ENCODE measurements around the gene ACAP2.
"Not testable (repeated sequence)": the region's sequence is repeated elsewhere in the genome, so short reads cannot be mapped to it uniquely, and the experiment has no call there.

ACAP2 gene

DNA sequence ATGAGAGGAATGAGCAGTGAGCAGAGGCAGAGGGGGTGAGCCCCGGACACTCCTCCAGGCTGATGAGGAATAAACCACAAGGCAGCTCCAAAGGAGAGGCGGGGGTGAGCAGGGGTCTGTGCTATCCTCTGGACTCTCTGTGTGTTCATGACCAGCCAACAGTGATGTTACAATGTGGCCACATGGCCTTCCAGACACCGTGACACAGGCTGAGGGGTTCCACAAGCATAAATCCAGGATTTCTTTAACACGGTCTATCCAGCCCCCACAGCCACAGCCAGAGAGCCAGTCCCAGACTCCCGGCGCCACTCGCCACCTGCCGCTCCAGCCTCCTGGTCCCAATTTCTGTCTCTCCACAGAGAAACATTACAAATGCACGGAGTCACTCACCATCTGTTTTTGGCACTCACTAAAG, 196.2 kb downstream of the ACAP2 start:
- DNase-seq (ENCODE audit: low spot score) = no peak

- DNase-seq (ENCODE audit: low spot score) = no peak
These were observed 197.3 kb downstream of the ACAP2 start for GRCh38 chr3:195245531-195245951.

- no peak for DNase-seq (ENCODE audit: low spot score)
These were observed 201.0 kb downstream of the ACAP2 start for GRCh38 chr3:195241592-195242355.

- no peak for DNase-seq (ENCODE audit: low spot score)
These were observed 201.9 kb downstream of the ACAP2 start for GRCh38 chr3:195240939-195241338.

DNA sequence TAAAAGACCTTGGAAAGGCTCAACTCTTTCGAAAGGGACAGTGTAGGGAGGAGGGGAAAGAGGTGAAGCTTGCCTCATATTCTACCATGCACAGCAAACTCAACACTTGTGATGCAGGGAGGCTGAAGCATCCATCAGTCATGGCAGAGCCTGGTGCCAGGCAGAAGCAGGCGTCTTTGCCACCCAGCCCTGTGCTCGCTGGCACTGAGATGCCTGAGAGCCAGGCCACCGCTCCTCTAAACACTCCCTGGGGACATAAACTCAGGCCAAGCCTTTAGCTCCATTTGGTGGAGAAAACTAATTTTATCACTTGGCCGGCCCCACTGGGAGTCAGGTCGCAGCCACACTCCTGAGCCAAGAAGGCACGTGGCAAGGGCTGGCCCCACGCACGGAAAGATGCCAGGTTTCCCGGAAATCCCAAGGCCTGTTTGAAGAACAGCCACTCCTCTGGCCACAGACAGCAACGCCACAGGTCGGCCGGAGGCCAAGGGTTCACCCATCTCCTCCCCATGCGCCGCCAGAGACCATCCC, 202.6 kb downstream of the ACAP2 start:
- no peak for DNase-seq (ENCODE audit: low spot score)

DNA sequence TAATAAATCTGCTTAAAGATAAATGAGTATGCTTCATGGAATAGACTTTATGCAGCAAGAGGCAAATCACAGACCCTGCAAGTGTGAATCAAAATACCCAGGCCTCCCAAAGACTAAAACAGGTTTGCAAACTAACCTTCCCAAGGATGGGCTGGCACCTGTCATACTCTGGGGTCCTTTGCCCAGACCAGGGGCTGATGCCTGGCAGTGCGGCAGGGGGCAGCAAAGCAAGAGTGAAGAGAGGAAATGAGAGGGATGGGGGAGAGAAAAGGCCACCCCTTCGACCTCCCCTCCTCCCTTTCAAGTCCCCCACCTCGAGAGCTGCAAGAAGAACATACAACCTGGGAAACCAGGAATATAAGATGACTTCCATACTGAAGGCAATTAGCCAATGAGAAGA, 203.7 kb downstream of the ACAP2 start:
- DNase-seq (ENCODE audit: low spot score) = no peak

- no peak for DNase-seq (ENCODE audit: low spot score)
These were observed 204.2 kb downstream of the ACAP2 start for GRCh38 chr3:195238586-195239118.

- DNase-seq (ENCODE audit: low spot score) = no peak
These were observed 204.7 kb downstream of the ACAP2 start for GRCh38 chr3:195238081-195238571.

GRCh38 chr3:195236801-195237570, 205.8 kb downstream of the ACAP2 start:
- DNase-seq (ENCODE audit: low spot score) = no peak

DNA sequence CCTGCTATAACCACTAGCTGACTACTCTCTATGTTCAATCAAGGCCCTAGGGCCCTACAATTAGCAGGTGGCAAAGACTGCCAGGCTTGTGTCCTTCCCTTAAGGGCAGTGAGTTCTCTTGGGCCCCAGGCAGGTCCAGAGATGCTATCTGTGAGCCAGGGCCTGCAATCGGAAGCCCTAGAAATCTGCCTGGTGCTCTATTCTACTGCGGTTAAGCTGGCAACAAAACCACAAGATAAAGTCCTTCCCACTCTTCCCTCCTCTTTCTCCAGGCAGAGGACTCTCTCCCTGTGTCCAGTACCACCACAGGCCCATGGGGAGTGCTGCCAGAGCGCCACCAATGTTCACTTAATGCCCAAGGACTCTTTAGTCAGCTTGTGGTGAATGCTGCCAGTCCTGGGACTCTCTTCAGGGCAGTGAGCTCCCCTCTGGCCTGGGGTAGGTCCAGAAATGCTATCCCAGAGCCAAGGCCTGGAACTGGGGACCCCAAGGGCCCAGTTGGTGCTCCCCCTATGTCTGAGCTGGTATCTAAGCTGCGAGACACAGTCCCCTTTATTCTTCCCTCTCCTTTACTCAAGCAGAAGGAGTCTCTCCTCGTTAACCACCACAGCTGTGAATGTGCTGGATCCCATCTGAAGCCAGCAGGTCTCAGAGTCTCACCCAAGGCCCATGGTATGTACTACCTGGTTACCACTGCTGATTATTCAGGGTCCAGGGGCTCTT, 206.6 kb downstream of the ACAP2 start:
- no peak for DNase-seq (ENCODE audit: low spot score)

DNA sequence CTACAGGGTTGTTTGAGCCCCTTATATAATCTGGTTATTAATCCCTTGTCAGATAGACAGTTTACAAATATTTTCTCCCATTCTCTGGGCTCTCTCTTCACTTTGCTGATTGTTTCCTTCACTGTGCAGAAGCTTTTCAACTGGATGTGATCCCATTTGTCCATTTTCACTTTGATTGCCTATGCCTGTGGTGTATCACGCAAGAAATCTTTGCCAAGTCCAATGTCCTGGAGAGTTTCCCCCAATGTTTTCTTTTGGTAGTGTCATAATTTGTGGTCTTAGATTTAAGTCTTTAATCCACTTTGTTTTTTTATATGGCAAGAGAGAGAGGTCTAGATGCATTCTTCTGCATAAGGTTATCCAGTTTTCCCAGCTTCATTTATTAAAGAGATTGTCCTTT, 212.6 kb downstream of the ACAP2 start:
- no peak for DNase-seq (ENCODE audit: low spot score)

DNA sequence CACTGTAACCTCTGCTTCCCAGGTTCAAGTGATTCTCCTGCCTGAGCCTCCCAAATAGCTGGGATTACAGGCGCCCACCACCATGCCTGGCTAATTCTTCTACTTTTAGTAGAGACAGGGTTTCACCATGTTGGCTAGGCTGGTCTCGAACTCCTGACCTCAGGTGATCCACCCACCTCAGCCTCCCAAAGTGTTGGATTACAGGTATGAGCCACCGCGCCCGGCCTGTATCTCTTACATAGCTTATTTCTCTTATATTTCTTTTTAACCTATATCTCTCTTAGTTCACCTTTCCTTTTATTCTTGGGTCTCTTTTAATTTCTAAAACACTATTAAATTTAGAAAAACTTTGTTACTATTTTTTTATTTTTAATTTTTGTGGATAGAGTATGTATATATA, 213.9 kb downstream of the ACAP2 start:
- not testable (repeated sequence) for DNase-seq (ENCODE audit: low spot score)

DNA sequence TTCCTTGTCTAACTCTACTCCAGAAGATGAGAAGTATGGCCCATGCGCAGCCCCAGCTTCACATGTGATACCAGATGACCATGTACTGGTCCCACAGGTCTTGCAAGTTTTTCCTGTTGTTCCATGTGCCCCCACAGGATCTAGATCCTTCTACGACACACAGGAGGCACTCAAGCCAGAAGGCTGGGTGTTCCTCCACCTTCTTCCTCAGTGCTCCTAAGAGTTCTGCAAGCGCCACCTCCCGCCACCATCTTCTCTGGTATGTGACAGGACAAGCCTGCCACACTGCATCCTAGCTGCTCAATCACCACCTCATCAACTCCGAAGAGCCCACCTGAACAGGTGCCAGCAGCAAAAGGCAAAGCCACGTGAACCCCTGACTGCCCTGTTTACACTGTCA, 214.9 kb downstream of the ACAP2 start:
- DNase-seq (ENCODE audit: low spot score) = no peak

- no peak for DNase-seq (ENCODE audit: low spot score)
These were observed 215.8 kb downstream of the ACAP2 start for GRCh38 chr3:195226900-195227447.

- no peak for DNase-seq (ENCODE audit: low spot score)
These were observed 216.4 kb downstream of the ACAP2 start for GRCh38 chr3:195226445-195226844.

DNA sequence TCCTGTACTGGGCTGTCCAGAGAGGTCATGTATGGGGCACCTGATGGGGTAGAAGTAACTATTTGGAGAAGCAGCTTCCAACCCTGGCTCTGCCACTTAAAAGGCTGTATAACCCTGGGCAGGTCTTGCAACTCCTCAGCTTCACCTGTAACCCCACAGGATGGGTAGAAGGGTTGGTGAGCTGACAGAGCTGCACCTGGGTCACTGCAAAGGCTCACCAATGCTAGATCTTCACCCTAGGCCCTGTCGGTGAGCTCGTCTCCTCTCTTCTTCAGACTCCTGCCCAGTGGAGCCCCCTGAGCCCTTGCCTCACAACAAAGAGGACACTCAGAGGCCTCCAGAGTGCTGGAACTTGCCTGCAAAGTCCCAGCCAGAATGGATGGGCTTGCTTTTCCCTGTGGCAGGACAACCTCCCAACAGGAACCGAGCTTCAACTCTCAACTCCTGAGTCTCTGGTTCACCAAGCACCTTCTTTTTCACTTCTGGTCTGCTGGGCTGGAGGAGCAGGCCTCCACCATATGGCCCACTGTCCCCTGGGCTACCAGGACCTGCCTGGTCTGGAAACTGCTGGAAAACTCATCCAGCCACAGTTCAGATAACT, 217.7 kb downstream of the ACAP2 start:
- DNase-seq (ENCODE audit: low spot score) = no peak

Data from left forelimb (tissue), 1 donor.